ENCODE measurements around the gene KRTAP5-5.
"Not testable (repeated sequence)": the region's sequence is repeated elsewhere in the genome, so short reads cannot be mapped to it uniquely, and the experiment has no call there.

The KRTAP5-5 gene

DNA sequence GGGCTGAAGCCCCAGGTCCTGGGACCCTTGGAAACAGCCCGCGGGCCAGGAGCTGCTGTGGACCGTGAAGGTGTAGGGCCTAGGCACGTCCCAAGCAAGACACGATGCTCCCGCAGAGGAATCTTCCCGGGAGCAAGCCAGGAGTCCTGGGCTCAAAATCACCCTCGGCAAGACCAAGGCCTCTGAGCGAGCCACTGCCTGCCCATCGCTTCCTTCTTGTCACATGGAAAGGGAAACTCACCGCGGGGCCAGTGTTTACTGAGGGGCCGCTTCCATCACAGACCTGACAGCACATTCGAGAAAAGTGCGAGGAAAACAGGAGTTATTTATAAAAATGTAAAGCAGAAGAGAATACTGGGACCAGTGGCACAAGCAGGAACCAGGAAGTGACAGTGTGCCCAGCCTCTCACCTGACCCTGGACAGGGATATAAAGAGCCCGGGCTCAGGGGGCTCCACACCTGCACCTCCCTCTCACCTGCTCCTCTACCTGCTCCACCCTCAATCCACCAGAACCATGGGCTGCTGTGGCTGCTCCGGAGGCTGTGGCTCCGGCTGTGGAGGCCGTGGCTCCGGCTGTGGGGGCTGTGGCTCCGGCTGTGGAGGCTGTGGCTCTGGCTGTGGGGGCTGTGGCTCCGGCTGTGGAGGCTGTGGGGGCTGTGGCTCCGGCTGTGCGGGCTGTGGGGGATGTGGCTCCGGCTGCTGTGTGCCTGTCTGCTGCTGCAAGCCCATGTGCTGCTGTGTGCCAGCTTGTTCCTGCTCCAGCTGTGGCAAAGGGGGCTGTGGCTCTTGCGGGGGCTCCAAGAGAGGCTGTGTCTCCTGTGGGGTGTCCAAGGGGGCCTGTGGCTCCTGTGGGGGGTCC lies at the start of gene KRTAP5-5:
TSS of gene KRTAP5-5 (plus strand) at position 450 of the 860 bp plus-strand sequence. CDS start at position 516, 66 bp downstream.
- ATAC-seq (ENCODE audit: low read depth) (no peak), DNase-seq (ENCODE audit: low spot score in 2 of 2) (peak in 1 of 2 donors; percentile 9)
- Mint-ChIP-seq H3K27ac (no peak within 1 kb of the TSS), H3K27me3 (peaks cover 16% of the 10 kb centered on the region), H3K36me3 (no peaks in the 10 kb centered on the region), H3K4me1 (peaks cover 8% of the 10 kb centered on the region), H3K4me3 (peak within 1 kb of the TSS; percentile 55), H3K9me3 (no peaks in the 10 kb centered on the region)

DNA sequence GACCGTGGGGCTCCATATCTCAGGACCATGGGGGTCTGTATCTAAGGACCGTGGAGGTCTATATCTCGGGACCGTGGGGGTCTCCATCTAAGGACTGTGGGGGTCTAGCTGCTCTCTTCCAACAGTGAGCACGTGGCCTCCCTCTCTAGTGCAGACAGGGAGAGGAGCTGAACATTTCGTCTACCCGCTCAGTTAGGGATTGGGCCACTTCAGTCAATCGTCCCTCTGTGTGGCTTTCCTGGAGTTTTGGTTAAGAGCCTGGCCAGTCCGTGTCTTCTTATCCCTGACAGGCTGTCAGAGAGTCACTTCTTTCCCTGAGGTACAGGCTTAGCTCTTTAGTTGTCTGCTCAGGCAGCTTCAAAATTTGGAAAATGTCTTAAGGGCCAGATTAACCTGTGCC lies 47.6 kb upstream of the KRTAP5-5 start:
- ATAC-seq (ENCODE audit: low read depth) (no peak), DNase-seq (ENCODE audit: low spot score in 2 of 2) (no peak)
- H3K27ac Mint-ChIP-seq: no peak overlapping the region
- peaks cover 4% of the 10 kb centered on the region for H3K9me3 Mint-ChIP-seq
- H3K4me3 Mint-ChIP-seq: no peak overlapping the region
- H3K27me3 Mint-ChIP-seq: peaks cover 3% of the 10 kb centered on the region
- H3K4me1 Mint-ChIP-seq: peaks cover 23% of the 10 kb centered on the region
- peaks cover 7% of the 10 kb centered on the region for H3K36me3 Mint-ChIP-seq

- DNase-seq (ENCODE audit: low spot score in 2 of 2); H3K27ac Mint-ChIP-seq; H3K36me3 Mint-ChIP-seq; H3K9me3 Mint-ChIP-seq; H3K4me3 Mint-ChIP-seq; ATAC-seq (ENCODE audit: low read depth); H3K27me3 Mint-ChIP-seq: not testable (repeated sequence)
- H3K4me1 Mint-ChIP-seq: peaks cover 23% of the 10 kb centered on the region
These were observed 46.7 kb upstream of the KRTAP5-5 start for GRCh38 chr11:1582909-1583308.

GRCh38 chr11:1584661-1585370 lies 44.8 kb upstream of the KRTAP5-5 start, which contains the start of gene KRTAP5-1:
KRTAP5-1 (minus strand) TSS chr11:1585283; CDS start chr11:1585249, 34 bp downstream.
- H3K27me3 Mint-ChIP-seq; H3K36me3 Mint-ChIP-seq; DNase-seq (ENCODE audit: low spot score in 2 of 2); H3K9me3 Mint-ChIP-seq; H3K27ac Mint-ChIP-seq; ATAC-seq (ENCODE audit: low read depth): not testable (repeated sequence)
- Mint-ChIP-seq H3K4me3 (peak within 1 kb of the TSS; percentile 55), H3K4me1 (peaks cover 29% of the 10 kb centered on the region)

DNA sequence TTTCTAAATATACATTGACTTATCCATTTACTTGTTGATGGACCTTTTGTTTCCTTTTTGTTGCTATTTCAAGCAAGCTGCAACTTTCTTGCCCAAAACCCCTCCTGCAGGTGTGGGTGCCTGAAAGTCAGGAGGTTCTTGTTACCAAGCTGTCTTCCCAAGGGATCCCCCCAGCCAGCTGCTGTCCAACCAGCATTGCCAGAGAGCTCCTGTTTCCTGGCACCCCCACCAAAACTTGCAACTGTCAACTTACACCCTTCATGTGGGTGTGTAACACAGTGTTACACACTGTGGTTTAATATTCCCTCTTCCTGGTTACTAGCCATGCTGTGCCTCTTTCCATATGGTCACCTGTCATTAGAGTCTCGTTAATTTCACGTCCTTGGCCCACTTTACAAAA lies 42.9 kb upstream of the KRTAP5-5 start:
- Mint-ChIP-seq H3K27ac (no peak overlapping the region), H3K36me3 (peaks cover 5% of the 10 kb centered on the region), H3K9me3 (peaks cover 7% of the 10 kb centered on the region), H3K4me1 (peaks cover 31% of the 10 kb centered on the region), H3K27me3 (peaks cover 3% of the 10 kb centered on the region), H3K4me3 (peak overlapping the region; percentile 16)
- DNase-seq (ENCODE audit: low spot score in 2 of 2) (no peak), ATAC-seq (ENCODE audit: low read depth) (no peak)

GRCh38 chr11:1589191-1589963 lies 40.2 kb upstream of the KRTAP5-5 start:
- not testable (repeated sequence) for H3K36me3 Mint-ChIP-seq; H3K9me3 Mint-ChIP-seq; H3K27me3 Mint-ChIP-seq; DNase-seq (ENCODE audit: low spot score in 2 of 2)
- H3K27ac Mint-ChIP-seq: peak overlapping the region; percentile 91
- ATAC-seq (ENCODE audit: low read depth): peak; percentile 94
- peak overlapping the region; percentile 80 for H3K4me3 Mint-ChIP-seq
- H3K4me1 Mint-ChIP-seq: peaks cover 23% of the 10 kb centered on the region

- H3K4me1 Mint-ChIP-seq: peaks cover 23% of the 10 kb centered on the region
- no peak for ATAC-seq (ENCODE audit: low read depth)
- H3K36me3 Mint-ChIP-seq: peaks cover 5% of the 10 kb centered on the region
- no peak for DNase-seq (ENCODE audit: low spot score in 2 of 2)
- H3K27ac Mint-ChIP-seq: no peak overlapping the region
- peaks cover 7% of the 10 kb centered on the region for H3K9me3 Mint-ChIP-seq
- H3K4me3 Mint-ChIP-seq: peak overlapping the region; percentile 43
- peaks cover 3% of the 10 kb centered on the region for H3K27me3 Mint-ChIP-seq
These were observed 39.6 kb upstream of the KRTAP5-5 start for GRCh38 chr11:1589996-1590395.

GRCh38 chr11:1592628-1593027 lies 36.9 kb upstream of the KRTAP5-5 start:
- DNase-seq (ENCODE audit: low spot score in 2 of 2) (no peak), ATAC-seq (ENCODE audit: low read depth) (no peak)
- peaks cover 8% of the 10 kb centered on the region for H3K27me3 Mint-ChIP-seq
- peaks cover 10% of the 10 kb centered on the region for H3K36me3 Mint-ChIP-seq
- peaks cover 7% of the 10 kb centered on the region for H3K9me3 Mint-ChIP-seq
- peaks cover 23% of the 10 kb centered on the region for H3K4me1 Mint-ChIP-seq
- H3K4me3 Mint-ChIP-seq: no peak overlapping the region
- no peak overlapping the region for H3K27ac Mint-ChIP-seq

GRCh38 chr11:1595994-1596575 lies 33.5 kb upstream of the KRTAP5-5 start:
- not testable (repeated sequence) for ATAC-seq (ENCODE audit: low read depth); H3K9me3 Mint-ChIP-seq; H3K36me3 Mint-ChIP-seq; H3K27me3 Mint-ChIP-seq; H3K4me3 Mint-ChIP-seq; DNase-seq (ENCODE audit: low spot score in 2 of 2)
- Mint-ChIP-seq H3K27ac (peak overlapping the region; percentile 18), H3K4me1 (peaks cover 13% of the 10 kb centered on the region)

GRCh38 chr11:1596576-1597121 lies 32.9 kb upstream of the KRTAP5-5 start:
- not testable (repeated sequence) for H3K27me3 Mint-ChIP-seq; H3K4me3 Mint-ChIP-seq; DNase-seq (ENCODE audit: low spot score in 2 of 2); ATAC-seq (ENCODE audit: low read depth); H3K27ac Mint-ChIP-seq; H3K9me3 Mint-ChIP-seq; H3K36me3 Mint-ChIP-seq
- peaks cover 15% of the 10 kb centered on the region for H3K4me1 Mint-ChIP-seq

DNA sequence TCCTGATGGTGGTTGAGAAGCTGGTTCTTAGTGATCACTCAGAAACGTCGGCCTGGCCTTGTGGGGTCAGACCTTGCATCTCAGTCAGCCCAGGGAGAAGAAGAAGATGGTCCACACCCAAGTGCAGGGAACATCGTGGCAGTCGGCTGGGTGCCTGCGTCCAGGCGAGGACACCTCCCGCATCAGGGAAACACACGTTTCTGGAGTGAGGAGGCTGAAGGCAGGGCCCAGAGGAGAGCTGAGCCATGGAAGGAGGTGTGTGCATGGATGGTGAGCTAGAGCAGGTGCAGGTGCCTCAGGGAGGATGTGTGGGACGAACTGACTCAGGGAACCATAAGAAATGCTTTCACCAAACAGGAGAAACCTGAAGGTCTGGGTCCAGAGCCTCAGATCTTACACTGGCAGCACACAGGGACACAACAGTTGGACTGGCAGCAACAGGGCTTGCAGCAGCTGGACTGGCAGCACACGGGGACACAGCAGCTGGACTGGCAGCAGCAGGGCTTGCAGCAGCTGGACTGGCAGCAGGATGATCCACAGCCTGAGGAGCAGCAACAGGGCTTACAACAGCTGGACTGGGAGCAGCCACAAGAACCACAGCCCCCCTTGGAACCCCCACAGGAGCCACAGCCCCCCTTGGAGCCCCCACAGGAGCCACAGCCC lies 32.1 kb upstream of the KRTAP5-5 start:
- H3K9me3 Mint-ChIP-seq: no peaks in the 10 kb centered on the region
- peaks cover 18% of the 10 kb centered on the region for H3K4me1 Mint-ChIP-seq
- DNase-seq (ENCODE audit: low spot score in 2 of 2) (no peak), ATAC-seq (ENCODE audit: low read depth) (no peak)
- no peak overlapping the region for H3K4me3 Mint-ChIP-seq
- peaks cover 5% of the 10 kb centered on the region for H3K36me3 Mint-ChIP-seq
- peaks cover 6% of the 10 kb centered on the region for H3K27me3 Mint-ChIP-seq
- H3K27ac Mint-ChIP-seq: no peak overlapping the region

- H3K27me3 Mint-ChIP-seq: peaks cover 6% of the 10 kb centered on the region
- peaks cover 5% of the 10 kb centered on the region for H3K36me3 Mint-ChIP-seq
- no peak within 1 kb of the TSS for H3K27ac Mint-ChIP-seq
- no peak for DNase-seq (ENCODE audit: low spot score in 2 of 2)
- no peak within 1 kb of the TSS for H3K4me3 Mint-ChIP-seq
- H3K4me1 Mint-ChIP-seq: peaks cover 19% of the 10 kb centered on the region
- ATAC-seq (ENCODE audit: low read depth): no peak
- H3K9me3 Mint-ChIP-seq: no peaks in the 10 kb centered on the region
These were observed 31.6 kb upstream of the KRTAP5-5 start, which contains the start of gene KRTAP5-2 for GRCh38 chr11:1597994-1598380. KRTAP5-2 (minus strand) TSS chr11:1598294; CDS start chr11:1598250, 44 bp downstream.

DNA sequence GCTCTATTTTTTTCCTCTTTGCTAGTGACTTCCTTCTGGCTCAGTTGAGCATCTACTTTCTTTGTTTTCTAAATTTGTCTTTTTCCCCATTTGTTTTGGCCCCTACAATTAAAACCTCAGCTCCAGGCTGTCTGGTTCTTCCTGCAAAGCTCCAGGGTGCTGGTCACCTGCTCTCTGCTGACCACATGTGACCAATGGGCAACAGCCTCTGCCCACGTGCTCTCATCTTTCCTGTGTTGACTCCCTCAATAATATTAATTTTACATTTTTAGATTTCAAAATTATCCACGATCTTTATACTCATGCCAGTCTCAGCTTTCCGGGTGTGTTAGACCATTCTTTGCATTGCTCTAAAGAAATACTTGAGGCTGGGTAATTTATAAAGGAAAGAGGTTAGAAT lies 31.2 kb upstream of the KRTAP5-5 start:
- H3K4me1 Mint-ChIP-seq: peaks cover 22% of the 10 kb centered on the region
- H3K27me3 Mint-ChIP-seq; H3K9me3 Mint-ChIP-seq; ATAC-seq (ENCODE audit: low read depth); H3K36me3 Mint-ChIP-seq; H3K27ac Mint-ChIP-seq; DNase-seq (ENCODE audit: low spot score in 2 of 2); H3K4me3 Mint-ChIP-seq: not testable (repeated sequence)
